Heart left ventricle (tissue), 13 donors: ENCODE measurements around the gene PFKFB2.

Experiments used
- CTCF ChIP-seq, 12 donors: fragments of 200-600 bp; sonication (generic) in 4 of 12; IDR thresholded peaks; one replicate each; pipeline versions ENCODE4 v1.5.0 to v1.8.0; 2018 to 2022; ENCODE audit warnings: antibody characterized with exemption in 12 of 12, mild to moderate bottlenecking in 5 of 12
- POLR2A ChIP-seq, 2 donors: fragments of 450-650 bp; IDR thresholded peaks; one replicate each; pipeline ENCODE4 v1.6.1; 2017; ENCODE audit warnings: antibody characterized with exemption in 2 of 2, mild to moderate bottlenecking in 2 of 2, moderate library complexity in 2 of 2
- donor health status: ischemic (EF 13 %, LVEDD 7.1; RV severe dilation, severe dysfunction).
- donor health status: DM: no; HTN: yes; CAD: no.
- donor health status: DM: no; HTN: no; CAD: no.
- donor health status: ischemic (EF 25% LVEDD 6.9; RV normal size, moderate dysfunction).
- donor health status: ischemic (EF 25% LVEDD 5.7; RV mildly dilated, moderate dysfunction).
- donor health status: ischemic (EF 35%, LVEDD 5.7; RV mildly dilated, moderate dysfunction).
- donor health status: nonischemic (EF 11% LVEDD 7.7; RV severe dilation, severe dysfunction).
- donor health status: DM: yes; HTN: yes; CAD: no.
- donor health status: PGD.
- donor health status: ischemic (EF 29% LVEDD 5.4; RV normal size, mild dysfunction).
- donor health status: nonischemic (EF 23%, LVEDD 6.1; RV moderate dilation, normal function).

- TF ChIP-seq CTCF (IDR thresholded peaks at IDR 0.05) (no peak), POLR2A (IDR thresholded peaks at IDR 0.05) (no peak)
These were observed 33.9 kb upstream of the PFKFB2 start for GRCh38 chr1:207019161-207019560.
